OCI-M2 (cell line): Measurements from ENCODE around the gene PKP1.

Experiments
- DNase-seq: peaks from one replicate; lab custom pipeline; 2025; ENCODE audit not compliant: unreplicated experiment; lab: John Stamatoyannopoulos, UW

PKP1 gene

DNA sequence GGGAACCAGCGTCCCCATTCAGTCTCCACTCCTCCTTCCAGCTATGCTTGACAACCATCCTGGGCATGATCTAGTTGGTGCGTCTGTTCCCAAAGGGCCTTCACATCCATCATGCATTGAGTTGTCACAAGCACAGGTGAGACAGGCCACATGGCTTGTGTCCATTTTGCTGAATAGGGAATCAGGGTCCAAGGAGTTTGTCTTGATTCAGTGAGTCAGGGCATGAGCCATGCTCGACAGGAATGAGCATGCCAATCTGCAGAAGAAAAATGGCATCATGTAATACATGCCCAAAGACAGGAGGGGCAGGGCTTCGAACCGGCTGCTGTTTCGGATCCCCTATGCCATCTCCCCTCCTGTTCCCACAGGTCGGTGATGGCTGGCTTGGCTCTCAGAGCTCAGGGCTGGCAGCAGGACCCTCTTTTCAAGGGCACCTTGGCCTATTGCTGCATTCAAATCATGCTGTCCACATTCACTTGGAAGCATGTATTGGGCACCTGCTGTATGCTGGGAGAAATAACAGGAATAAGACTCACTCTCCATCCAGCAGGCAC is 44.5 kb downstream of the PKP1 start:
- DNase-seq, result no peak

DNA sequence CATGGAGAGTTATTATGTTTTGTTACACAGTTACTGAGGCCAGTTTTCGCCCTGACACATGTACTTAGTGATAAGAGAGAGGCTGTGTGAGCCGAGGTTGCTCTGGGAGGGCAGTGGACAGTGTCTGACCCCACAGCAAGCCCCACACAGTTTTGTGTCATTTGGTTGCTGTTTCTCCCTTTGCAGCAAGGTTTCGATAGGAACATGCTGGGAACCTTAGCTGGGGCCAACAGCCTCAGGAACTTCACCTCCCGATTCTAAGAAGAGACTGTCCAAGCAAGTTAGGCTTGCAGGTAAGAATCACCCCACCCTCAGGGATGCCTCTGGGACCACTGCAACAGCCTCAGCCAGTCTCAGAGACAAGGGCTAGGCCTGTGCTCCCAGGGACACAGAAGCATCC is 45.3 kb downstream of the PKP1 start:
- no peak for DNase-seq

DNA sequence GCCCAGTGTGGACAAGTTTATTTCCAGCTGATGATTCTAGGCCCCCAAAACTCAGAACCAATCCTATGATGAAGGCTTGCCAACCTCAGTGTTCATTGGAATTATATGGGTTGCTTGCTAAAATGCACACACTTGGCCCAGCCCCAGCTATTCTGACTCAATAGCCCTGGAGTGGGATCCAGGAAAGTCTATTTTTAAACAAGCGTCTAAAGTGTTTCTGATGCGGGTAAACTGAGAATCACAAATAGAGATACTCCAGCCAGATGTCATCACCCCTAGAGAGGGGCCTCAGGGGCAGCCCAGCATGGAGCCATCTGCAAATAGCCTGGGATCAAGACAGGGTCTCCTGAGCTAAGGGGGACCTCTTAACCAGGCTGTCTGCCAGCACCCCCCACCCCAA is 46.0 kb downstream of the PKP1 start:
- no peak for DNase-seq

DNA sequence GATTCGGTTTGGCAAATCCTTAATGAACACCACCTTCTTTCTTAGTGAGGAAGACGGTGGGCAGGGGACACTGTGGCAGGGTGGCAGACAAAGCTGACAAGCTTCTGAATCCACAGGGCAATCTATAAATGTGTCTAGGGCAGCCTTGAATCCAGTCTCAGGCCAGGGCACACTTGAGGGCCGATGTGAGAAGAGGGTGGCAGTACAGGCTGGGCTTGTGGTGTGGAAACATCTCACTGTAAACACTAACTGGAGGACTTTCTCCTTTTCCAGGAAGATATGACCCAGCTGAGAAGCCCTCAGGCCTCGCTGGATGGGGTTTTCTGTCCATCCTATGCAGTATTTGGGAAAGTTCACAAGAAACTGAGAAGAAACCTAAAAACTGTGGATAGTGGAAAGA is 46.5 kb downstream of the PKP1 start:
- DNase-seq, result no peak

DNA sequence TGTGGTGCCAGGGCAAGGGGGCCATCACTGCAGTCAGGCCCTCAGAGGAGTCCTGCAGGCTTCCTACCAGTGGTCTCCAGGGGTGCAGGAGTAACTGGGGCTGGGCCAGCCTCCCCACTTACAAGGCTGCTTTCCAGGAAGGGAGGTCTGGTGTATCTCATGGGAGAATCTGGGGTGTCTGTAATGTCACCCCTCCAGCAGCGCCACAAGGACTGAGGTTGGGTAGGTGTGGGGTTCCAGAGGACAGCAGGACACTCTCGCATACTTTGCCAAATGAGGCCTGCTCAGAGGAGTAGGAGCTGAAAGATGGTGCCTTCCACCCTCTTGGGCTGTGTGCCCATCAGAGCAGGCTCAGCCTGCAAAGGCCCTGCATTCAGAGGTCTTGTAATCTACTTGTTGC is 47.2 kb downstream of the PKP1 start:
- DNase-seq, result no peak

DNA sequence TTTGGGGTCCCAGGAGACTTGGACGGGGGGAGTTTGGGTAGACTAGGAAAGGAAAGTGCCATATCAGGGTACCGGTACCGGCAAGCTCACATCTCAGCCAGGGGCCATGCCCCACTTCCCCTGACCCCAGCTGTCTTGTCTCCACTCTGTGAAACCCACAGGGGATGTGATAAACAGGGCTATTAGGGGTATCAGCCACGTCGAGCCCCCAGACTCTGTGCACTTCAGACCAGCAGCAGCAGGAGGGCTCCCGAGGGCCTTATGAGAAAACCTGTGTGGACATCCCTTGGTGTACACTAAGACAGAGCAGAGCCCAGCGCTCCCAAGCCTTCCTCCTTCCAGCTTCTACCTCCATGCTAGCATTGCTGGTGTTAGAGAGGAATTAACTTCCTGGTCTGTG is 47.9 kb downstream of the PKP1 start:
- DNase-seq, result no peak

DNA sequence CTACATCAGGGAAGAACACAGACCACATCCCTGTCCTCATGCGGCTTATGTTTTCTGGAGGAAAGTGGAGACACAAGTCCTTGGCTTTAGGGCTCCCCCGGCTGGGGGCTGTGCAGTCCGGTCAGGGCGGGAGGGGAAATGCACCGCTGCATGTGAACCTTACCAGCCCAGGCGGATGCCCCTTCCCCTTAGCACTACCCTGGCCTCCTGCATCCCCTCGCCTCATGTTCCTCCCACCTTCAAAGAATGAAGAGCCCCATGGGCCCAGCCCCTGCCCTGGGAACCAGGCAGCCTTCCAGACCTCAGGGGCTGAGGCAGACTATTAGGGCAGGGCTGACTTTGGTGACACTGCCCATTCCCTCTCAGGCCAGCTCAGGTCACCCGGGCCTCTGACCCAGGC is 48.7 kb downstream of the PKP1 start:
- no peak for DNase-seq

DNA sequence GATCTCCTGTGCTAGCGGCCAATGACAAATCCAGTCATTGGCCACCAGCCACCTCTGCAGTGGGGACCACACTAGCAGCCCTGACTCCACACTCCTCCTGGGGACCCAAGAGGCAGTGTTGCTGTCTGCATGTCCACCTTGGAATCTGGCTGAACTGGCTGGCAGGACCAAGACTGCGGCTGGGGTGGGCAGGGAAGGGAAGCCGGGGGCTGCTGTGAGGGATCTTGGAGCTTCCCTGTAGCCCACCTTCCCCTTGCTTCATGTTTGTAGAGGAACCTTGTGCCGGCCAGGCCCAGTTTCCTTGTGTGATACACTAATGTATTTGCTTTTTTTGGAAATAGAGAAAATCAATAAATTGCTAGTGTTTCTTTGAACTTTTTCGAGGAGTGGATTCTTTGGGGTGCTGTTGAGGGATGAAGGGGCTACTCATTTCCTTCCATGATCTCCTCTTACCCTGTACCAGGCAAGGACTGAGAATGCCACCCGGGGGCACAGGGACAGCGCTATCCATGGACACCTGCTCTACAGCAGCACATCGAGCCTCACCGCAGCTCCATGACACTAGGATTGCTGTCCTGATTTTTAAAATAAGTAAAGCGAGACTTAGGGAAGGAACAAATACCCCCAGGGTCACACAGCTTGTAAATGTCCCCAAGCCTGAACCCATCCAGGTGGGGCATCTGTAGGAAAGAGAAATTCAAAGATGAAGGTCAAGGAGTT is 49.5 kb downstream of the PKP1 start:
- DNase-seq, result no peak

DNA sequence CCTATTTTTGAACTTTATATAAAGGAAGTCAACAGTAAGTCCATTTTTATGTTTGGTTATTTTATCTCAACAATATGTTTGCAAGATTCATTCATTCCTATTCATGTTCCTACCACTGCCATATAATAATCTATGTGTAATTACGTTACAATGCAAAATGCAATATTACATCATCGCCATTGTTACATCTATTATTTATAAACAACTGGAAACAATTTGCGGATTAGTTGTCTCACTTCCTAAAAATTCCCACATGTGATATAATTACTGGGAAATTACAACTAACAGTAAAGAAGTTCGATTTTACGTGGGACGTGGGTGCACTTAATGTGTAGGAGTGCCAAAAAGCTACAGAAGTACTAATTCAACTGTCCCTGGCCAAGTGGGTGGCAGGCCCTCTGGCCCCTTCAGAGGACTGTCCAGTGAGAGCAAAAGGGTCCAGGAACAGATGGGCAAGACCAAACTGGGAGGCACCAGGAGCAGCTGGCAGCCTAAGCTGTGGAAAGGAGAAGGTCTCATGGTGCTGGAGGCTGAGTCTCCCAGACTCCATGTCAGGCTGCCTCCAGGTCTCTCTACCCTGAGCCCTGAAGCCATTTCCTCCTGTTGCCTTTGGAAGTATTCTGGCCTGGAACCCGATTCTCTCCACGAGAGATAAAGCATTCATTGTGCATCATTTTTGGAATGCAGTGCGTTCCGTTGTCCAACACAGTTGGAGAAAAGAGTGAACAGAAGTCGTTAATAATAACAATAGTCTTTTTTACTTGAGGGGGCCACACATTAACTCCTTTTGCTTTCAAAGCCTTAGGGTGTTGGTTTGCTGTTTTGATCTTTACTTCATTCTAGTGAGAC is 51.2 kb downstream of the PKP1 start:
- DNase-seq, result no peak

DNA sequence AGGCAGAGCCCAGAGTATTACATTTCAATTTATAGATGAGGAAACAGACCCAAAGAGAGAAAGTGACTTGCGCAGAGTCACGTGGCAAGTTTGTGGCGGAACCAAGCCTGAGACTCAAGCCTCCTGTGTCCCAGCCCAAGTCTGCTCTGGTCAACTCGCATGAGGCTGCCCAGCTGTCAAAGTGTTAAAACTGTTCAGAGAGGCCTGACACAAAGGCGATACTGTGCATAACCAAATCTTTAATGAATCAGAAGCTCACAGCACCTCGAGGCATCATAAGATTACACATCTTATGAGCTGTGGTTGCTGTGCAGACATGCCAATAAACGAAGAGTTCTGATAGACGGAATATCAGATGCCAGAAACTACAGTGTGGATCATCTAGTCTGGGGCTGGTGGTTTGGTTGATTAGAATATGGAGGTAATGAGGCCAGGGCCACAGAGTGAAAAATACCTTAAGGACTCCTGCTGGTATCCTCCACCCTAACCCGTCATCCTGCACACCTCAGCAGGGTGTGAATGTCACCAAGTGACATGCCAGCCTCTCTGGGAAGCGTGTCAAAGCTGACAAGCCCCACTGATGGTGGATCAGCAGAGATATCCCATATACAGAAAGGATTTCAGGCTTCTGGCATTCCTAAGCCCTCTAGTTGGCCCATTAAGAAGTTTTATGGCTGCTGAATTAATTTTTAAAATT is 52.0 kb downstream of the PKP1 start:
- no peak for DNase-seq

DNA sequence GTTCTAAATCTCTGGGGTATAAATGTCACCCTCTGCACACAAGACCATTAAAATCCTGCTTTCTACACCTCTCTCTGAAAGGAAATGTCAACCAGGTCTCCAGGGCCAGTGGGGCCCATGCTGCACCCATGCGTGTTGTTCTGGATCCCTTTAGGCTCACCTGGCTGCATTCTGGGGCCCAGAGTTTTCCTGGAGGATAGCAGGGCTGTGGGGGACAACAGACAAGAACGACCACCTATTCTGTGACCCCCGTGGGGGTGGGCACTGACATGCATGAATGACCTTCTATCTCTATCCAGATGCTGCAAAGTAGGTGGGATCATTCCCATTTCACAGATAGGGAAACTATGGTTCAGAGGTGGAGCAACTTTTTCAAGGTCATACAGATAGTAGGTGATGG is 52.6 kb downstream of the PKP1 start:
- DNase-seq, result no peak

DNA sequence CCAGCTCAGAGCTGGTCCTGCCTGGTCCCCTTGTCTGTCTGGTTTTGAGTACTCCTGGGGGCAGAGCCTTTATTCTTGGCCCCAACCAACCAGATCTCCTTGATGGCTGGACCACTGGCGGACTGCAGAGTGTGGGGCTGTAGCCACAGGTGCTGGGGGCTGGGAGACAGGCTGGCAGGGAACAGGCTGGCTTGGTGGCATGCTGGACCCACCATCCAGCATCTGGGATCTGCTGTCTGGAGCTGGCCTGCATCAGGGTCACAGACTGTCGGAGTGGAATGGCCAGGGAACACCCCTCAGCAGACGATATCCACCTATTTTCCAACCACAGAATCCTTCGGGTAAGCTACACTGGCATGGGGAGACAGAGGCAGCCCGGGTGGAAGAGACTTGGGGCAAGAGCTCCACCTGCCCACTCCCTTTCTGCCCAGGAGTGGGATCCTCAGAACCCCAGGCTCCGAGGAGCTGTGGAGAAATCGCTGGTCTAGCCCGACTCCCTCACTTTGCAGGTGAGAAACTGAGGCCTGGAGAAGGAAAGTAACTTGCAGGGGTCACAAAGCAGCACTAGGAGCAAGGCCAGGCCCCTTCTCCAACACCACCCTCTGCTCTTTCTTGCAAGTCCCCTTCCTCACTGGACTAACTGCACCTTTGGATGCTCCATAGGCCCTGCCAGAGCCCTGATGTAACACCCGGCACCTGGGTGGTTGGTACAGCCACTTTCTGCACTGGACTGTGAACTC is 53.6 kb downstream of the PKP1 start:
- no peak for DNase-seq

DNA sequence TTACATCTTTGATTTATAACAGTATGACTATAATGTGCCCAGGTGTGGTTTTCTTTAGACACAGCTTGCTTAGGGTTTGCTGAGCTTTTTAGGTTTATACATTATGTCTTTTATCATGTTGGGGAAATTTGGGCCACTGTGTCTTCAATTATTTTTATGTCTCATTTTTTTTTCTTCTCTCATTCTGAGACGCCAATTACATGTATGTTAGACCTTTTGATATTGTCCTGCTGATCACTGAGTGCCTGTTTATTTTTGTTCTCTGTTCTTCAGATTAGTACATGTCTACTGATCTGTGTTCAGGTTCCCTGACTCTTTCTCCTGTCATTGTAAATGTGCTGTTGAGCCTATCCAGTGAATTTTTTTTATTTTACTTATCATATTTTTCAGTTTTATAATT is 58.1 kb downstream of the PKP1 start:
- DNase-seq, result no peak

DNA sequence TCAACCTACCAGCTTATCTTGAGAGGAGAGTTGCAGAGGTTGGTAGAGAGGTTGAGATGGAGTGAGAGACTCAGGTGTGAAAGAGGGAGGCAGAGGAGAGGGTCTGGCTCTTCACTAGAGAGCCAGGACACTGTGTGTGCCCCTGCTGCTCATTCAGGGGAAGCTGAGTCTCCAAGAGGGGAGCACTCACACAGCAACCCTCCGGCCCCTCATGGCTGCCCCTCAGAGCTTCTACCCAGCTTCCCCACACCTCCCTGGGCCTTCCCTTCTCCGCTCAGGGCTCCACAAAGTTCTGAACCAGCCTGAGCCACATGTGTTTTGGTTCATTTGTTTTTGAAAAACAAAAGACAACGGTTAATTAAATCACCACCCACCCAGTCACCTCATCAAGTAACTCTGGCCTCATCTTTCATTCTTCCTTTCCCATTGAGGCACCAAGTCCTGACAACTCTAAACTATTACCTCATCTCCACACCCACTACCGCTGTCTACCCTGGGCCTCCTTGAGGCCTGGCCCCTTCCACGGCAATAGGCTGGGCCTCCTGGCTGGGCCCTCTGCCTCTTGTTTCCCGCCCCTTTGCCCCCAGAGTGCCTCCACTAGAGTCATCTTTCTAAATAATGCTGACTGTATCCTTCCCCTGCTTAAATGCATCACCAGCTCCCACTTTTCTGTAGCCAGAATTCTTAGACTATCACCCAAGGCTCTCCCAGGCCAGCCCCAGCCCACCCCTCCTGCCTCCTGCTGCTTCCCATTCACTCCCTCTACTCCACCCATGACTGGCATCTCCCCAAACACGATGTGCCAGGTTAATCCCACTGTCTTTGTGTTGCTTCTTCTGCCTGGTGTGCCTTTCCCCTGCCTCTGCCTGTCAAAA is 61.1 kb downstream of the PKP1 start:
- no peak for DNase-seq

DNA sequence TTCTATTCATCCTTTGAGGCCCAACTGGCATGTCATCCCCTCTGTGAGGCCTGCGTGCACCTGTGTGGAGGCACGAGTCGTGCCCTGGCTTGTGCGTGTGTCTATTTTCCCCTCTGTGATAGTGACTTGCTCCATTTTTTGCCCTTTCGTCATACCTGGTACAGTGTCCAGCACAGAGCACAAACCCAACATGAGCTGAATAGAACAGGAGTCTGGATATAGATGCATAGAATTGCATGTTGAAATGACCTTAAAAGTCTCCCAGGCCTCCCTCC is 61.7 kb downstream of the PKP1 start:
- no peak for DNase-seq

DNA sequence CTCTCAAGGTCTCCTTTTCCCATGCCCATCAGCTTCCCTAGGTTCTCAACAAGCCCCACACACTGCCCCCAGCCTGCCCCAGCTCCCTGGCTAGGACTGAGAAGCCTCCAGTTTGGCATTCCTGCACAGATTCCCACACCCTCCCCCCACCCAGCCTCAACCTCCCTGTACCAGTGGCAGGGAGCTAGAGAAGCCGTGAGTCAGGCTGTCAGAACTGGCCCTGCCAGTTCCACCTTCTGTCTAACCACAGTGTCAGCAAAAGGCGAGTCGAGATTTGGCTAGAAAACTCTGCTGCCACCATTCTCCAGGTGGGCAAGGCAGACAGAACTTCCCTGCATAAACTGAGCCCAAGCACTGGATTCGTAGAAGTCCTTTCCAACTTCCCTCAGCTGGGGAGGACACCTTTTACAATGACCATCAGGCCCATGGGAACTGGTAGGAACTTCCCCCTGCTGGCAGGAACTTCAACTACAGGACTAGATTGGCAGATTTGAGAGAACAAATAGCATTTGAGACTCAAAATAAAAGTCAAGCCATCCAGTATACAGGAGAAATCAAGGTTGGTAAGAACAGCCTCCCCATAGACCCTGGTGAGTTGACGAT is 63.1 kb downstream of the PKP1 start:
- DNase-seq, result no peak

DNA sequence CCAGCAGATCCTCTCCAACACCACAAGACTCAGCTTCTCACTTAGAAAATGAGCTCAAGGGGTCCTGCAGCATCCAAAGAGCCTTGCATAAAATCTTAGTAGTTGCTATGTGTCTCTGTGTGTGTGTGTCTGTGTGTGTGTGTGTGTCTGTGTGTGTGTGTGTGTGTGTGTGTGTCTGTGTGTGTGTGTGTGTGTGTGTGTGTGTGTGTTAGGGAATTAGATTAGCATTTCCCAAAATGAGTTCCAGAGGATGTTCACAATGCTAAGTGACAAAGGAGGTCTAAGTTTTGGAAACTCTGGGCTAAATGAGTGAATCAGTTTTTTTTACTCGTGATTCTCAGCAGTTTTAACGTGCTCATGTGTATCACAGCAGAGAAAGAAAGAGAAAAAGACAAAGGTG is 63.7 kb downstream of the PKP1 start:
- DNase-seq, result no peak

DNA sequence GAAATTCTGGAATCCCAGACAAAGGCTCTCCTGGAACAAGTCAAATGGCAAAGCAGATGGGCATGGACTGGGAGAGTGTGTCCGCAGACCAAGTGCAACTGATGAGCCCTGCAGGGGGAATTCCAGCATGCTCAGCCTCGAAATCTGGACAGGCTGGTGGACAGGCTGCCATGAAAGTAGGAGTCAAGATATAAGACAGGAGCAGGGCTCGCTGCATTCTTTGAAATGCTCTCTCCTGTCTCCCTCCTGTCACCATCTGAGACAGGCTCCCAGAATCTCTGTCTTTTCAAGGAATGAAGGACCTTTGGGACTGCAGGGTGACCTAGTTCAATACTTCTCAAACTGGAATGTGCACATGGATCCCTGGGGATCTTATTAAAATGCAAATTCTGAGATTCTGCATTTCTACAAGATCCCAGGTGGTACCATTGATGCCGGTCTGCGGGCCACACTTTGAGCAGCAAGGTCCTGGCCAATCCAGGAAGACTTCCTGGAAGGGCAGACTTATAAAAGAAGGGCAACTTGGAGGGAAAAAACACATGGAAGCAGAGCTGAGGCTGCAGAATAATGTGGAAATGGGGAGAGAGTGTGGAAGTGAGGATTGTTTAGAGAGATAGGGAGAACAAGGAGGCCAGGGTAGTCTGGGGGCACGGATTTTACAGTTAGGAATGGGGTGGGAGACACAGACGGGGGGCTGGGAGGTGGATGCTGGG is 64.3 kb downstream of the PKP1 start:
- no peak for DNase-seq

DNA sequence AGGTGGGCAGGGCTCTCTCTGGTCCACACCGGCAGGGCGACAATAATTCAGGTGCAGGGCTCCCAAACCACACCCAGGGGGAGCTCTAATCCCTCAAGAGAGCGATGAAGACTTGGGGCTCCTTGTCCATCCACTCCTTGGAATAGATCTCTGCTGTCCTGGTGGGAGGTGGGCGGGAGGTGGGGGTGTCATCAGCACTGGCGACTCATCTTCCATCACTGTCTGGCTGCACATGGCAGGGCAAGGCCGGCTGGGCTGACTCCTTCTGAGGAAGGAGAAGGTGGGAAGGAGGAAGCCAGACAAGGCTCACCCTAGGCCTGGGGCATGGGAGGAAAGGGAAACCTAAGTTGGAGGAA is 64.9 kb downstream of the PKP1 start:
- no peak for DNase-seq
